OCI-LY1 (cell line): ENCODE results near the gene ANKS1A.

Experiments
- H2AFZ ChIP-seq: fragments of 200-600 bp; sonication (generic), shearing (Covaris generic); 2 replicates; pipeline ENCODE4 v1.6.0; 2014; ENCODE audit warnings: antibody characterized with exemption, mild to moderate bottlenecking, low read length
- H3F3A ChIP-seq: fragments of 200-600 bp; sonication (generic), shearing (Covaris generic); 2 replicates; pipeline ENCODE4 v1.6.0; 2014; ENCODE audit warnings: mild to moderate bottlenecking, antibody characterized with exemption, low read length, moderate library complexity; ENCODE audit not compliant: insufficient read depth
- H3K27ac ChIP-seq: fragments of 200-600 bp; sonication (generic); 2 replicates; pipeline ENCODE4 v1.5.1; 2014; ENCODE audit warnings: low read length, mixed run types, mild to moderate bottlenecking, low read depth; ENCODE audit not compliant: poor library complexity, severe bottlenecking
- H3K27me3 ChIP-seq: fragments of 200-600 bp; sonication (generic); 2 replicates; pipeline ENCODE4 v1.6.0; 2014; ENCODE audit warnings: antibody characterized with exemption, mild to moderate bottlenecking, low read length, moderate library complexity; ENCODE audit not compliant: insufficient read depth
- H3K36me3 ChIP-seq: fragments of 200-600 bp; sonication (generic); 2 replicates; pipeline ENCODE4 v1.6.1; 2014; ENCODE audit warnings: mild to moderate bottlenecking, antibody characterized with exemption, low read length, moderate library complexity, mixed read lengths; ENCODE audit not compliant: insufficient read depth
- H3K4me1 ChIP-seq: fragments of 200-600 bp; sonication (generic); 2 replicates; pipeline ENCODE4 v1.5.1; 2014; ENCODE audit warnings: mild to moderate bottlenecking, low read length, moderate library complexity; ENCODE audit not compliant: insufficient read depth, severe bottlenecking
- H3K4me2 ChIP-seq: fragments of 200-600 bp; sonication (generic), shearing (Covaris generic); 2 replicates; pipeline ENCODE4 v1.6.1; 2014; ENCODE audit warnings: low read length
- H3K4me3 ChIP-seq: fragments of 200-600 bp; sonication (generic); 2 replicates; pipeline ENCODE4 v1.5.1; 2014; ENCODE audit warnings: low read length, low read depth, mild to moderate bottlenecking, mixed read lengths; ENCODE audit not compliant: poor library complexity, severe bottlenecking
- H3K79me2 ChIP-seq: fragments of 200-600 bp; shearing (Covaris generic); 2 replicates; pipeline ENCODE4 v1.6.1; 2016; ENCODE audit warnings: mixed run types, low read length, mixed read lengths; ENCODE audit not compliant: insufficient read depth
- H3K9ac ChIP-seq: fragments of 200-600 bp; sonication (generic), shearing (Covaris generic); 2 replicates; pipeline ENCODE4 v1.6.1; 2014; ENCODE audit warnings: mild to moderate bottlenecking, low read length, mixed read lengths
- H3K9me2 ChIP-seq: fragments of 200-600 bp; sonication (generic), shearing (Covaris generic); 2 replicates; pipeline ENCODE4 v1.6.1; 2014; ENCODE audit warnings: low read depth, mild to moderate bottlenecking, low read length, mixed read lengths
- H3K9me3 ChIP-seq: fragments of 200-600 bp; shearing (Covaris generic); 2 replicates; pipeline ENCODE4 v1.6.1; 2014; ENCODE audit warnings: low read length, mixed read lengths
- H4K20me1 ChIP-seq: fragments of 200-600 bp; sonication (generic), shearing (Covaris generic); 2 replicates; pipeline ENCODE4 v1.6.0; 2016; ENCODE audit warnings: mild to moderate bottlenecking, low read length; ENCODE audit not compliant: insufficient read depth
- EZH2 ChIP-seq: fragments of 200-600 bp; sonication (generic), shearing (Covaris generic); IDR thresholded peaks from 2 replicates; pipeline ENCODE4 v1.8.0; 2017; ENCODE audit warnings: borderline replicate concordance, mixed run types, mild to moderate bottlenecking, antibody characterized with exemption, low read length, moderate library complexity, mixed read lengths
- TF ChIP-seq, protein P1 (sequence below): fragments of 200-600 bp; sonication (generic), shearing (Covaris generic); IDR thresholded peaks from 2 replicates; pipeline ENCODE4 v1.5.1; 2017; ENCODE audit warnings: mild to moderate bottlenecking, antibody characterized with exemption, low read length, moderate library complexity, mixed read lengths

The ANKS1A gene

DNA sequence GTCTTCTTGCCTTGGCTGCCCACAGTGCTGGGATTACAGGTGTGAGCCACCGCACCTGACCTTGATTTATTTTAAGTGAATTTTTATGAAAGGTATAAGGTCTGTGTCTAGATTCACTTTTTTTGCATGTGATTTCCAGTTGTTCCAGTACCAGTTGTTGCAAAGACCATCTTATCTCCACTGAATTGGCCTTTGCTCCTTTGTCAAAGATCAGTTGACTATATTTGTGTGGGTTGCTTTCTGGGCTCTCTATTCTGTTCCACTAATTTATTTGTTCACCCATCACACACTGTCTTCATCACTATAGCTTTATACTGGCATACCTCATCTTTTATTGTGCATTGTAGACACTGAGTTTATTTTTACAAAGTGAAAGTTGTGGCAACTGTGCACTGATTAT is 56.3 kb downstream of the ANKS1A start:
- H3K79me2 ChIP-seq, result no peaks in the 10 kb centered on the region
- no peak overlapping the region for H3K4me3 ChIP-seq
- no peaks in the 10 kb centered on the region for H3K36me3 ChIP-seq
- H3F3A ChIP-seq, result no peaks in the 10 kb centered on the region; the same call in 1 of the 2 replicates
- no peak overlapping the region for H3K4me2 ChIP-seq
- H2AFZ ChIP-seq, result no peak overlapping the region
- no peaks in the 10 kb centered on the region for H3K9me2 ChIP-seq
- no peak overlapping the region for H3K9ac ChIP-seq
- no peaks in the 10 kb centered on the region for H3K4me1 ChIP-seq
- no peaks in the 10 kb centered on the region for H4K20me1 ChIP-seq
- no peak overlapping the region for H3K27ac ChIP-seq
- no peak for TF ChIP-seq EZH2
- TF ChIP-seq, protein P1, sequence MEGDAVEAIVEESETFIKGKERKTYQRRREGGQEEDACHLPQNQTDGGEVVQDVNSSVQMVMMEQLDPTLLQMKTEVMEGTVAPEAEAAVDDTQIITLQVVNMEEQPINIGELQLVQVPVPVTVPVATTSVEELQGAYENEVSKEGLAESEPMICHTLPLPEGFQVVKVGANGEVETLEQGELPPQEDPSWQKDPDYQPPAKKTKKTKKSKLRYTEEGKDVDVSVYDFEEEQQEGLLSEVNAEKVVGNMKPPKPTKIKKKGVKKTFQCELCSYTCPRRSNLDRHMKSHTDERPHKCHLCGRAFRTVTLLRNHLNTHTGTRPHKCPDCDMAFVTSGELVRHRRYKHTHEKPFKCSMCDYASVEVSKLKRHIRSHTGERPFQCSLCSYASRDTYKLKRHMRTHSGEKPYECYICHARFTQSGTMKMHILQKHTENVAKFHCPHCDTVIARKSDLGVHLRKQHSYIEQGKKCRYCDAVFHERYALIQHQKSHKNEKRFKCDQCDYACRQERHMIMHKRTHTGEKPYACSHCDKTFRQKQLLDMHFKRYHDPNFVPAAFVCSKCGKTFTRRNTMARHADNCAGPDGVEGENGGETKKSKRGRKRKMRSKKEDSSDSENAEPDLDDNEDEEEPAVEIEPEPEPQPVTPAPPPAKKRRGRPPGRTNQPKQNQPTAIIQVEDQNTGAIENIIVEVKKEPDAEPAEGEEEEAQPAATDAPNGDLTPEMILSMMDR, result no peak
- no peaks in the 10 kb centered on the region for H3K9me3 ChIP-seq
- H3K27me3 ChIP-seq, result no peaks in the 10 kb centered on the region

DNA sequence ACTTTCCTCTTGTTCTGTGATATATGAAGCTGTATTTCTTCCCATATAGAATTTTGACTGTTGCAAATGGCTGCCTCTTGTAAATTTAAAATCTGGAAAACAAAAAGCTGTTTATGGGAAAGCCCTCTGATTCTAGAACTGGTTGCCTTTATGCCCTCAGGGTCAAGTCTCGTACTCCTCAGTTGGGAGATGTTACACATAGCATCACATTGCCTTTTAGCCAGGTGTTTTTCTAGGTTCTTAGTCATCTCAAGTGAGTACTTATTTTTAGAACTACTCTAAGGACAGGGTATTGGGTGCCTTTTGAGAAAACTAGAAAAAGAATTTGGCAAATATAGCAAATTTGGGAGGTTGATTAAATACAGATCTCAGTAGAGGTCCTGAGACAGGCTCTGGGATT is 58.5 kb downstream of the ANKS1A start:
- no peaks in the 10 kb centered on the region for H3K36me3 ChIP-seq
- H3K4me3 ChIP-seq, result no peak overlapping the region
- no peak for TF ChIP-seq EZH2
- TF ChIP-seq, protein P1, result no peak
- no peaks in the 10 kb centered on the region for H3F3A ChIP-seq
- no peak overlapping the region for H2AFZ ChIP-seq
- no peak overlapping the region for H3K9ac ChIP-seq
- no peaks in the 10 kb centered on the region for H3K9me2 ChIP-seq
- H3K4me2 ChIP-seq, result no peak overlapping the region
- no peaks in the 10 kb centered on the region for H3K4me1 ChIP-seq
- no peak overlapping the region for H3K27ac ChIP-seq
- no peaks in the 10 kb centered on the region for H3K27me3 ChIP-seq
- H3K79me2 ChIP-seq, result no peaks in the 10 kb centered on the region
- no peaks in the 10 kb centered on the region for H3K9me3 ChIP-seq
- no peaks in the 10 kb centered on the region for H4K20me1 ChIP-seq

DNA sequence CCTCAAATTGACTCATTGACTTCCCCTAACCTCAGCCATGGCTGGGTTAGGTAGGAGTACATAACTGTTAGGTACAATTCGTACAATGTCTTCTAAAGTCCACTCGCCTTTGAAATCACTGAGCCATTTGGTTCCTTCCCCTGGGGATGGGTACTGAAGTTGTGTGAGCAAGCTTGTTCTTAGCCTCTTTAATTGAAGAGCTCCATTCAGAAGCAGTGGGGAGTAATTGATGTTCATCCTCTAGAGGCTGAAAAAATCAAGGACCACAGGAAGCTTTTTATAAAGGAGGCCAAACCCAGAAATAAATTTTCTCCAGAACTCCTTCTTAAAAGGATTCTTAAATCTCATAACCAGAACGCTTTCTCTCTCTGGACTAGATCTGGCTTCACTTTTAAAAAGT is 60.6 kb downstream of the ANKS1A start:
- Histone ChIP-seq H3K4me1 (no peaks in the 10 kb centered on the region), H3K27me3 (no peaks in the 10 kb centered on the region), H3K9ac (no peak overlapping the region), H3K4me3 (no peak overlapping the region), H3K36me3 (no peaks in the 10 kb centered on the region), H3K27ac (no peak overlapping the region), H3F3A (no peaks in the 10 kb centered on the region), H3K79me2 (no peaks in the 10 kb centered on the region), H3K4me2 (no peak overlapping the region), H2AFZ (no peak overlapping the region), H4K20me1 (no peaks in the 10 kb centered on the region), H3K9me3 (no peaks in the 10 kb centered on the region), H3K9me2 (no peaks in the 10 kb centered on the region)
- TF ChIP-seq, protein P1, result no peak
- no peak for TF ChIP-seq EZH2
